IPS-18c (cell line): Measurements from ENCODE around the gene CHIA.
"Not testable (repeated sequence)": the region's sequence is repeated elsewhere in the genome, so short reads cannot be mapped to it uniquely, and the experiment has no call there.

Experiments used
- H3K4me3 ChIP-seq: 2 replicates; pipeline ENCODE4 v1.7.0; 2013; ENCODE audit warnings: low read depth, mild to moderate bottlenecking, low read length, moderate library complexity; ENCODE audit not compliant: insufficient read depth
- H3K9me3 ChIP-seq: one replicate; pipeline ENCODE4 v1.6.1; 2013; ENCODE audit warnings: mild to moderate bottlenecking, low read length, moderate library complexity; ENCODE audit not compliant: control insufficient read depth, insufficient read depth

Gene CHIA

GRCh38 chr1:111275780-111276433 is 14.7 kb upstream of the CHIA start:
- H3K4me3 ChIP-seq = no peak overlapping the region
- H3K9me3 ChIP-seq = no peaks in the 10 kb centered on the region

GRCh38 chr1:111279144-111279543 is 11.5 kb upstream of the CHIA start:
- Histone ChIP-seq H3K9me3 (no peaks in the 10 kb centered on the region), H3K4me3 (no peak overlapping the region)

DNA sequence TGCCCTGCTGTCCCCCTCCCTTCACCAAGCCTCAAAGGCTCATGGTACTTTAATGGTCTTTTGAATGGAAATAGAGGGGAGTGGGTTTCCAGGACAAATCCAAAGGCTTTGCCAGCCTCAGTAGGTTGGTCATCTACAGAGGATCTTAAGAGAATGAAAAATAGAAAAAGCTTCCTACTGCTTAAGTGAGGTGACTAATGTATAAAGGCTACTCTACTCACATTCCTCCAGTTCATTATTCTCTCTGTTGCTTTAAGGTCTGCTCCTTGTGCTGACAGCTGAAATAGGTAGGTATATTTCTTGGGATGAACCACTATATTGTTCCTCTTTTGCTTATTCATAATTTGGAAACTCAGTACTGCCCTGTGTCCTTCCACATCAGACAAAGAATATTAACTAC is 10.4 kb upstream of the CHIA start:
- Histone ChIP-seq H3K9me3 (no peaks in the 10 kb centered on the region), H3K4me3 (no peak overlapping the region)

GRCh38 chr1:111281411-111281810 is 9.2 kb upstream of the CHIA start:
- H3K9me3 ChIP-seq = no peaks in the 10 kb centered on the region
- no peak overlapping the region for H3K4me3 ChIP-seq

DNA sequence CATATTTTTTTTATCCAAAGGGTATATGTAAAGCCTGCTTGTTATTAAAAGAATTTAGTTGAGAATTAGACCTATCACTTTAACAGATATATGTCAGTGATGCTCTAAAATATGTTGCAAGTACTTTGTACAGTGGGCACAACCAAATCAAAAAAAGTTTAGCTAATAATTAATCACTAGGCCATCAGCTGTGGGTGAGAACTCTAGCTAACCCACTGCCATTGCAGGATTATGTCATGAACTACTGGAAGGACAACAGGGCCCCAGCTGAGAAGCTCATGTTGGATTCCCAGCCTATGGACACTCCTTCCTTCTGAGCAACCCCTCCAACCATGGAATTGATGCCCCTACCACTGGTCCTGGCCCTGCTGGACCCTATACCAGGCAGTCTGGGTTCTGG is 6.8 kb upstream of the CHIA start:
- Histone ChIP-seq H3K4me3 (no peak overlapping the region), H3K9me3 (no peaks in the 10 kb centered on the region)

DNA sequence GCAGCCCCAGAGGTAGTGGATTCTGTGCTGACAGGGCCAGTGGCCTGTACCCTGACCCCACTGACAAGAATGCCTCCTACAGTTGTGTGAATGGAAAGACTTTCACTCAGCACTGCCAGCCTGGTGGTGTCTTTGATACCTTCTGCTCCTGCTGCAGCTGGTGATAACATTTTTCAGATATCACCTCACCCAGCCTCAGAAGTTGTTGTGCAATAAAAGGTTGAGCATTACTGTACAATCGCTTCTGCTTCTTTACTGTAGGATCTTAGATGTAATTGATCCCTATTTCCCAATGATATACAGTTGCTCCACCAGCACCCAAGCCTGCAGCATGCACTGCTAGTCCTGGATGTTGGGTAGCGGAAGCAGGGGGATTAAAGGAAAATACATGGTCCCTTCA is 4.8 kb upstream of the CHIA start:
- no peak overlapping the region for H3K4me3 ChIP-seq
- H3K9me3 ChIP-seq = no peaks in the 10 kb centered on the region

DNA sequence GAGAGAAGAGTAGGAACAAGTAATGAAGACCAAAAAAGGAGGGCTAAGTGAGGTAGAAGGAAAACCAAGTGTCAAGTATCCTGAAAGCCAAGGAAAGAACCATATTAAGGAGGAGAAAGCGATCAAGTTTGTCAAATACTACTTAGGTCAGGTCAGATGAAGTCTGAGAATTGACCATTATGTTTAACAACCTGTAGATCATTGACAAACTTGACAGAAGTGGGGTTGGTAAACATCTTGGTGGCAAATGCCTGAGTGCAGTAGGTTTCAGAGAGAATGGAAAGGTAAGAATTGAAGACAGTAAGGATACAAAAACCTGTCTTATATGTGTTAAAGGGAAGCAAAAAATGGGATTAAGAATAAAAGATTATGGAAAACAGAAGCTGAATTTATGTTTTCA is 3.7 kb upstream of the CHIA start:
- no peak overlapping the region for H3K4me3 ChIP-seq
- no peaks in the 10 kb centered on the region for H3K9me3 ChIP-seq

GRCh38 chr1:111289371-111289770 is 1.3 kb upstream of the CHIA start:
- no peaks in the 10 kb centered on the region for H3K9me3 ChIP-seq
- no peak overlapping the region for H3K4me3 ChIP-seq

- H3K9me3 ChIP-seq = no peaks in the 10 kb centered on the region
- H3K4me3 ChIP-seq = no peak overlapping the region
Observed at GRCh38 chr1:111290104-111290503, 547 bp upstream of the CHIA start.

- no peak overlapping the region for H3K4me3 ChIP-seq
- H3K9me3 ChIP-seq = peaks cover 3% of the 10 kb centered on the region
Observed at GRCh38 chr1:111294390-111294789, 3.7 kb downstream of the CHIA start.

- no peak overlapping the region for H3K4me3 ChIP-seq
- no peaks in the 10 kb centered on the region for H3K9me3 ChIP-seq
Observed at GRCh38 chr1:111302374-111302773, 11.7 kb downstream of the CHIA start.

DNA sequence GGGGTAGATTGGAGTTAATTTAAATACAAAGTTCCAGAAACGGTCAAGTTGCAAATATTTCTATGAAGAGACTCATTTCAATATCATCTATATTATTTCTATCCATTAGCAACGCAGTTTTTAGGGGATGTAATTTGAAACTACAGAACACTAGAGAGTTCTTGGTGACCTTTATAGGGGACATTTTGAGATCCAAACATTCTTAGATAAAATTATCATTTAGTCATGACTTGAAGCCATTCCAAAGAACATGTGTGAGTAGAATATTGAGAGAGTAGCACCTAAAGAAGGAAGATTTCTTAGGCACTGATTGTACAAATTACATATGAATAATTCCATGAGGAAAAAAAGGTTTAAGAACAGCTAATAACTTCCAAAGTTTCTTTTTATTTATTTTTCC is 19.0 kb downstream of the CHIA start:
- Histone ChIP-seq H3K4me3 (no peak overlapping the region), H3K9me3 (no peaks in the 10 kb centered on the region)

DNA sequence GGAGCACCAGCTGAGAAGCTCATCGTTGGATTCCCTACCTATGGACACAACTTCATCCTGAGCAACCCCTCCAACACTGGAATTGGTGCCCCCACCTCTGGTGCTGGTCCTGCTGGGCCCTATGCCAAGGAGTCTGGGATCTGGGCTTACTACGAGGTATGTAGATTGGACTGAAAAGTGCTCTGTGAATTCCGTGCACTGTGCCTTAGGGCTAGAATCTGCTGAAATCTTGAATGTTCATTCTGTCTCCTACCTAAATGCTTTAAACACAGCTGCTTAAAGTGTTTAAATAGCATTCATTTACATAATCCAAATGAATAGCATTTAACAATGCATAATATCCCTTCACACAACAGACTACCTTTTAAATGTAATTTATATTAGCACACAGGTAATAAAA is 27.9 kb downstream of the CHIA start:
- no peaks in the 10 kb centered on the region for H3K9me3 ChIP-seq
- H3K4me3 ChIP-seq = no peak overlapping the region

DNA sequence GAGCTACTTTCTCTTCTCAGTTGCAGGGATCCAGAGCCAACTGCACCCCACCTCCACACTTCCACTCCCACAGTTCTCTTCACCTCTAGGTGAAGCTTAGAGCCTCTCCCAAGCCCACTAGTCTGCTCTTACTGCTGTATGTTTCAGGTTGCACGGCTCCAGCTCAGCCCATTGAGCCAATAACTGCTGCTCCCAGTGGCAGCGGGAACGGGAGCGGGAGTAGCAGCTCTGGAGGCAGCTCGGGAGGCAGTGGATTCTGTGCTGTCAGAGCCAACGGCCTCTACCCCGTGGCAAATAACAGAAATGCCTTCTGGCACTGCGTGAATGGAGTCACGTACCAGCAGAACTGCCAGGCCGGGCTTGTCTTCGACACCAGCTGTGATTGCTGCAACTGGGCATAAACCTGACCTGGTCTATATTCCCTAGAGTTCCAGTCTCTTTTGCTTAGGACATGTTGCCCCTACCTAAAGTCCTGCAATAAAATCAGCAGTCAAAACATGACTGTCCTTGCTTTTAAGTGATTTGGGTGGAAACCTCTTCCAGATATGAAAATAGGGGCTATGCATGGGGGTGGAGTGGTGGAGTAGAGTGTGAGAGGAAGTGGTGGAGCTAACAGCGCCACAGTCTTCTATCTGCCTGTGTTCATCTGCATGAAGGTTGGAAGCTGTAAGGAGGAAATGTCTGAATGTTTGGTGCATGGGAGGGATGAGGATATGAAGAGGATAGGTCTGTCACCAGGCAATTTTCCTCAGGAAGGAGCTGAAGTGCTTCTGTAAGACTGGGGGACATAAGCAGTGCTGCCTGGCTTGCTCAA is 29.6 kb downstream of the CHIA start:
- Histone ChIP-seq H3K4me3 (no peak overlapping the region), H3K9me3 (no peaks in the 10 kb centered on the region)

DNA sequence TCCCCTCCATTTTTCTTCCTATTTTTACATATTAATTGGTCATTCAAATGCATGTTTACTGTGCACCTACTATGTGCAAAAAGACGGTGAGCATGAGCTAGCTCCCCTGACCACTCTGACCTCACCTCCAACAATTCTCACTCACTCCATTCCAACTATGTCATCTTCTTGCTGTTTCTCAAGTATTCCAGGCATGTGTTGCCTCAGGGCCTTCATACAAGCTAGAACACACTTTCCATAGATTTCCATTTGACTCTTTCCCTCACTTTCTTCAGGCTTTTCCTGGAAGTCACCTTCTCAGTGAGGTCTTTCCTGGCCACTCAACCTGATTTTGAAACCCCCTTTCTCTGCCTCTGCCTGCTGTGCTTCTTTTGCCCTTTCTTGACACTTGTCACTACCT is 32.6 kb downstream of the CHIA start:
- no peak overlapping the region for H3K4me3 ChIP-seq
- no peaks in the 10 kb centered on the region for H3K9me3 ChIP-seq

DNA sequence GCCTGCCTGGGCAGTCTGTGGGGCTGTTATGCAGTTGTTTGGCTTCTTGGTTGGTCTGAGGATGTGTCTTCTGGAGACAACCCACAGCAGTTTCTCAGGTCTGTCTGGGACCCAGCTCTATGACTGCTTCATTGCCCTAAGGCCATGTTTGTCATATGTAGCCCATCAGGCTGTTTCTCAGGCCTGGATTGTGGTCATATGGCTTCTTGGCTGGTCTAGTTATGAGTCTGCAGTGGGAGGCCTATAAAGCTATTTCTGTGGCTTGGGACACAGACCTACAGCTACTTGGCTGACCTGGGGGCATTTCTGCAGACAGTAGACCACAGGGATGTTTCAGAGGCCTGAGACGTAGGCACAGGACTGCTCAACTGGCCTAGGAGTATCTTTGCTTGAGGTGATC is 41.5 kb downstream of the CHIA start:
- Histone ChIP-seq H3K9me3 (no peaks in the 10 kb centered on the region), H3K4me3 (no peak overlapping the region)

- H3K4me3 ChIP-seq = no peak overlapping the region
- no peaks in the 10 kb centered on the region for H3K9me3 ChIP-seq
Observed at GRCh38 chr1:111334169-111334568, 43.5 kb downstream of the CHIA start.

- H3K9me3 ChIP-seq, H3K4me3 ChIP-seq: not testable (repeated sequence)
Observed at GRCh38 chr1:111335214-111335877, 44.7 kb downstream of the CHIA start.
